ENCODE data around the gene ZBTB49.

- TF ChIP-seq USF2 (CRISPR knock-in tag; IDR thresholded peaks at IDR 0.05) = no peak
- TF ChIP-seq CTCF (IDR thresholded peaks at IDR 0.05) = no peak
- no peak for TF ChIP-seq SP1 (CRISPR knock-in tag; conservative IDR thresholded peaks at IDR 0.05)
- TF ChIP-seq TP53 (CRISPR knock-in tag; IDR thresholded peaks at IDR 0.05) = no peak
- no peak for TF ChIP-seq MYBL2 (CRISPR knock-in tag; IDR thresholded peaks at IDR 0.05)
- TF ChIP-seq ATF3 (CRISPR knock-in tag; conservative IDR thresholded peaks at IDR 0.05) = no peak
- no peak for TF ChIP-seq ZNF317 (CRISPR knock-in tag; IDR thresholded peaks at IDR 0.05; ENCODE audit: borderline replicate concordance, low read depth)
- TF ChIP-seq MAX (CRISPR knock-in tag; IDR thresholded peaks at IDR 0.05) = no peak
- TF ChIP-seq ZBTB21 (CRISPR knock-in tag; IDR thresholded peaks at IDR 0.05; ENCODE audit: borderline replicate concordance) = no peak
- TF ChIP-seq TEAD4 (CRISPR knock-in tag; IDR thresholded peaks at IDR 0.05) = no peak
- no peak for TF ChIP-seq E2F1 (CRISPR knock-in tag; IDR thresholded peaks at IDR 0.05)
- no peak for TF ChIP-seq TEAD1 (CRISPR knock-in tag; IDR thresholded peaks at IDR 0.05)
- TF ChIP-seq ZNF512 (CRISPR knock-in tag; IDR thresholded peaks at IDR 0.05; ENCODE audit: borderline replicate concordance) = no peak
Measured at GRCh38 chr4:4328840-4329239, 38.8 kb downstream of the ZBTB49 start.
